Ovary (tissue), 9 donors: Measurements from ENCODE around the gene CAMK1. TPM values are rescaled to one million over a fixed set of nuclear protein-coding genes. Genes with fewer than 3 reads are reported as not detected.

Experiments
- DNase-seq, 5 donors: peaks; one replicate each; pipeline ENCODE4 v3.0.0-alpha.2; 2019 to 2020
- H3K27ac ChIP-seq, 2 donors: fragments of 200-600 bp; one replicate each; pipeline versions ENCODE4 v1.5.1 to v1.8.0; 2019 to 2022
- H3K27me3 ChIP-seq: fragments of 200-600 bp; one replicate; pipeline ENCODE4 v1.8.0; 2022
- H3K36me3 ChIP-seq: fragments of 200-600 bp; sonication (generic); one replicate; pipeline ENCODE4 v1.5.1; 2019
- H3K4me1 ChIP-seq: one replicate; pipeline ENCODE4 v1.8.1; 2013; ENCODE audit warnings: mild to moderate bottlenecking, moderate library complexity; ENCODE audit not compliant: insufficient read depth
- H3K4me3 ChIP-seq: fragments of 200-600 bp; sonication (generic); one replicate; pipeline ENCODE4 v1.5.1; 2017
- H3K9me3 ChIP-seq, 2 donors: fragments of 200-600 bp in 1 of 2; sonication (generic) in 1 of 2; one replicate each; pipeline versions ENCODE4 v1.5.1 to v1.8.1; 2013 to 2019; ENCODE audit warnings: mild to moderate bottlenecking in 1 of 2, moderate library complexity in 1 of 2
- CTCF ChIP-seq, 3 donors: fragments of 450-650 bp in 2 of 3; fragments of 200-600 bp in 1 of 3; IDR thresholded peaks; one replicate each; pipeline versions ENCODE4 v1.5.1 to v1.8.0; 2016 to 2022; ENCODE audit warnings: antibody characterized with exemption in 3 of 3, mild to moderate bottlenecking in 1 of 3
- EP300 ChIP-seq: sonication (generic); formaldehyde crosslinking; IDR thresholded peaks from one replicate; pipeline ENCODE4 v1.6.1; 2017; ENCODE audit warnings: antibody characterized with exemption
- POLR2A ChIP-seq: fragments of 450-650 bp; IDR thresholded peaks from one replicate; pipeline ENCODE4 v1.6.1; 2017; ENCODE audit warnings: antibody characterized with exemption, mild to moderate bottlenecking, moderate library complexity
- WGBS, 3 donors: extraction: QIAGEN DNeasy Blood & Tissue Kit in 1 of 3; methylation state at CpG; one replicate each; pipeline versions ENCODE4 v1.1.5 to v1.1.7; 2013 to 2017; 5-methylcytosine and 5-hydroxymethylcytosine counted together
- intact Hi-C, 4 donors: fragments of 100-400 bp; cut with DNase I; formaldehyde crosslinking; loops; one replicate each; pipeline versions ENCODE4 v1.11.0 to v1.15.1; 2022 to 2023
- polyA plus RNA-seq, 2 donors: library from polyadenylated mRNA; stranded (reverse); fragments of 200-250 nt in 1 of 2; fragments of 350-450 nt in 1 of 2; fragmentation: Illumina TruSeq in 1 of 2; extraction: RNeasy Lipid Tissue Mini Kit (QIAGEN cat#74804) in 1 of 2; gene quantifications; one replicate each; pipeline ENCODE4 v1.2.3, GENCODE V29; 2013 to 2014
- total RNA-seq, 7 donors: library from RNA; depleted of rRNA in 2 of 7; stranded (reverse); fragments of >200 nt in 2 of 7; fragmentation: NEBNext Ultra II Directional in 3 of 7; extraction: Animal tissue kit (Norgen Biotek cat#: 25700) in 3 of 7; gene quantifications; one replicate each; pipeline versions ENCODE4 v1.1.0 to v1.2.4, GENCODE V29; 2016 to 2023
- donor health status: DM: no; HTN: no; CAD: no; lungs with moderate emphysema.
- donor health status: DM: no; HTN: no; CAD: no.
- donor health status: Bipolar disorder and iron deficiency.
- donor health status: DM: yes; HTN: yes; CAD: no.
- donor health status: DM: no; HTN: no; CAD: no.
- donor health status: DM: yes; HTN: yes; CAD: no.

Gene CAMK1
- total and polyA plus RNA-seq, 9 donors: 34.8 to 67.3 (median 46.6) TPM

GRCh38 chr3:9715764-9716437 lies 53.8 kb downstream of the CAMK1 start:
- Histone ChIP-seq H3K27me3 (no peaks in the 10 kb centered on the region), H3K4me1 (no peaks in the 10 kb centered on the region), H3K9me3 (no peaks in the 10 kb centered on the region), H3K27ac (no peak overlapping the region), H3K36me3 (no peaks in the 10 kb centered on the region), H3K4me3 (no peak overlapping the region)
- peak; percentile 59 to 85 (median 74) for DNase-seq
- intact Hi-C loops: no loop called here
- peak; percentile 21 to 83 (median 61) for TF ChIP-seq CTCF (IDR thresholded peaks at IDR 0.05)
- no peak for TF ChIP-seq POLR2A
- TF ChIP-seq EP300: no peak
- WGBS, 3 donors: 22 to 32% (median 25%) methylated on average over 6 of the region's 6 CpGs

- Histone ChIP-seq H3K27ac (no peak overlapping the region), H3K9me3 (no peaks in the 10 kb centered on the region), H3K36me3 (no peaks in the 10 kb centered on the region), H3K27me3 (no peaks in the 10 kb centered on the region), H3K4me1 (no peaks in the 10 kb centered on the region), H3K4me3 (no peak overlapping the region)
- no peak for TF ChIP-seq EP300
- intact Hi-C loops: no loop called here
- DNase-seq: no peak
- WGBS, 3 donors: 19 to 34% (median 20%) methylated on average over 4 of the region's 4 CpGs
Observed at GRCh38 chr3:9715136-9715535, 54.6 kb downstream of the CAMK1 start.

- Histone ChIP-seq H3K36me3 (no peaks in the 10 kb centered on the region), H3K4me1 (no peaks in the 10 kb centered on the region), H3K9me3 (no peaks in the 10 kb centered on the region), H3K27ac (no peak overlapping the region), H3K4me3 (no peak overlapping the region), H3K27me3 (no peaks in the 10 kb centered on the region)
- no peak for TF ChIP-seq EP300
- no peak for TF ChIP-seq POLR2A
- no peak for TF ChIP-seq CTCF (IDR thresholded peaks at IDR 0.05)
- WGBS, 3 donors: 86 to 90% (median 87%) methylated on average over 4 of the region's 4 CpGs
- no peak for DNase-seq
- intact Hi-C loops: no loop called here
Observed at GRCh38 chr3:9713142-9713541, 56.6 kb downstream of the CAMK1 start.

- 85 to 97% (median 91%) methylated on average over 2 of the region's 2 CpGs for WGBS, 3 donors
- no peak overlapping the region for H3K4me3 ChIP-seq
- DNase-seq: no peak
- no peaks in the 10 kb centered on the region for H3K36me3 ChIP-seq
- H3K27me3 ChIP-seq: no peaks in the 10 kb centered on the region
- no peaks in the 10 kb centered on the region for H3K4me1 ChIP-seq
- TF ChIP-seq CTCF (IDR thresholded peaks at IDR 0.05): no peak
- no peak for TF ChIP-seq POLR2A
- TF ChIP-seq EP300: no peak
- H3K27ac ChIP-seq: no peak overlapping the region
- H3K9me3 ChIP-seq: no peaks in the 10 kb centered on the region
- intact Hi-C loops: no loop called here
Observed at GRCh38 chr3:9712415-9712814, 57.3 kb downstream of the CAMK1 start.

GRCh38 chr3:9710174-9710739 lies 59.5 kb downstream of the CAMK1 start:
- Histone ChIP-seq H3K36me3 (no peaks in the 10 kb centered on the region), H3K9me3 (no peaks in the 10 kb centered on the region), H3K27me3 (no peaks in the 10 kb centered on the region), H3K4me1 (no peaks in the 10 kb centered on the region), H3K4me3 (no peak overlapping the region), H3K27ac (no peak overlapping the region)
- no peak for DNase-seq
- intact Hi-C loops: no loop called here
- 71 to 85% (median 79%) methylated on average over 3 of the region's 3 CpGs for WGBS, 3 donors
- TF ChIP-seq POLR2A (no peak), EP300 (no peak), CTCF (IDR thresholded peaks at IDR 0.05) (no peak)
